ENCODE data around the gene HLA-E.
"Not testable (repeated sequence)": the region's sequence is repeated elsewhere in the genome, so short reads cannot be mapped to it uniquely, and the experiment has no call there.

The HLA-E gene

DNA sequence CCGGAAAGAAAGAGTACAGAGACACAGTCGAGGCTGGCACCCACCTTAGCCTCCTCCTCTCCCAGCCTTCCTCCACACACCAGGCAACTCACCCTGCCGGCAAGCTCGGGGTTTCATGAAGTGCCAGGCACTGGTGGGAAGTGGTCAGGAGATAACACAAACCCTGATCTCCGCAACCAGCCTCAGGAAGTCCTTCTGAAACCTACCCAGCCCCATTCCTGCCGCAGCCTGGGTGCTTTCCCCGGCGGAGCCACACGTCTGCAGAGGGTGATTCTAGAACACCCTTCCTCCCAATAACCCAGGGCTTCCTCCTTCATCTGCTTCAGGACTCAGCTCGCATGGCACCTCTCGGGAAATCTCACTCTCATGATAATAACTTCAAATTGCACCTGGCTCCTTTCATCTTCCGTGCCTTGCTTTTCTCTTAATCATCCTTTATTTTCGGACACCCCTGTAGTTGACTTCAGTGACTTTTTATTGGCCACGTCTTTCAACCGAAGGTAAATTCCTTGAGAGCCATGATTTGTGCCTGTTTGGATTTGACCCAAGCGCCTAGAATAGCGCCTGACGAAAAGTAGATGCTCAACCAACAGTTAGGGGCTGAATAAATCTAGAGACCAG lies 8.7 kb upstream of the HLA-E start:
- in situ Hi-C loops (cut with HindIII; ENCODE audit: low sequenced_read_pairs): no loop called here

DNA sequence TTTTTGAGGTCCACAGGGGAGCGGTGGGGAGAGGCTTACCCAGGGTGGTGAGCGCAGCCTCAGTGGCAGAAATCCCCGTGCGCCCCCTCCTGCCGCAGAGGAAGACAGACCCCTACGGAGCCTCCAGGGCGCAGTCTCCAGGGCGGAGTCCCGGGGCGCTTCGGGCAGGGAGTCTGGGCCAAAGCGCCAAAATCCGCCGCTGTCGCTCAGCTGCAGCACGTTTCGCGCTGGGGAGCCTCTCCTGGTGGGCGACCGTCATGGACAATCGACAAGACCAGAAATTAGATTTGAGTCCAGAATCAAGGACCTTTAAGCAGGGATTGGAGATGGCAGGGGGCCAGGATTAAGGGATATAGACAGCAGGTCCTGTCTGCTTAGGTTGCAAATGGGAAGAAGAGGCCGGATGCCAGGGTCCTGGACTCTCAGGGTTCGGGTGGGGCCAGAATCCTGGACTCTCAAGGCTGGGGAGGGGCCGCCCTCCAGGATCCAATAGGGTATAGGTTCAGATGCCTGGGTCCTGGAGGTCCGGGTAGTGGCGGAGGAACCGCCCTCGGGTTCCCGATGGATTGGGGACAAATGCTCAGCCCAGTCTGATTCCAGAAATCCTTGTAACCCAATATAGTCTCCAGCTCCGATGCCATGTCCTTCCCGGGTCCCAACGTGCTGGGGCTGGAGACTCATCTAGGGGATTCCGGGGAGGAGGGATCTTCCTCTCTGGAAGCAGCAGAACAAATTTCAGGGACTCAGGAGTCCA lies 7.9 kb upstream of the HLA-E start:
- in situ Hi-C loops (cut with HindIII; ENCODE audit: low sequenced_read_pairs): no loop called here

DNA sequence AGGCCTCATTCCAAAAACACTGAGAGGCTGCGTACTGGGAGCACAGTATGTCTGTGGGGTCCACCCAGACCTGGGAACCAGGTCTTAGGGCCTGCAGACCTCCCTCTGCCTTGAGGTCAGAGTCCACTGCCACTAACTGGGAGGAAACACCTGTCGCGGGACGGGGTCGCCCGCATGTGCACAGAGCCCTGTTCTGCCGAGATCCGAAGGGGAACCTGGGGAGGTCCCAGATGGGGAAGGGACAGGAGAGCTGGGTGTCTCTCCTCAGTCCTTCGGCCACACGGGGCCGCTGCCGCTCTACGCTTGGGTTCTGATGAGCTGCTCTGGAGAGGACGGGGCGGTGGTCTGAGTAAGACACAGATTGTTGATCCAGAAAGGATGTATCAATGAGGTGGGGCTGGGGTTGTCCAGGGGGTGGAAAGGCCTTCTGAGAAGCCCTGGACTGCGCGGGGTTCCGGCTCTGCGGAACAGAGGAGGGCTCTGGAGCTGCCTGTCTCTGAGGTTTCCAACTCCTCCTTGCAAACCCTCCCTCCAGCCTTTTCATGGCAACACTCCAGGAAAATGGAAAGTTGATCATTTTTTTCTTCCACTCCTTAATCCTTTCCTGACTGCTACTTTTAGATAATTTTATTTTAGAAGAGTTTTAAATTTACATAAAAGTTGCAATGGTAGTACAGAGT lies 7.2 kb upstream of the HLA-E start:
- in situ Hi-C loops (cut with HindIII; ENCODE audit: low sequenced_read_pairs): not testable (repeated sequence)

DNA sequence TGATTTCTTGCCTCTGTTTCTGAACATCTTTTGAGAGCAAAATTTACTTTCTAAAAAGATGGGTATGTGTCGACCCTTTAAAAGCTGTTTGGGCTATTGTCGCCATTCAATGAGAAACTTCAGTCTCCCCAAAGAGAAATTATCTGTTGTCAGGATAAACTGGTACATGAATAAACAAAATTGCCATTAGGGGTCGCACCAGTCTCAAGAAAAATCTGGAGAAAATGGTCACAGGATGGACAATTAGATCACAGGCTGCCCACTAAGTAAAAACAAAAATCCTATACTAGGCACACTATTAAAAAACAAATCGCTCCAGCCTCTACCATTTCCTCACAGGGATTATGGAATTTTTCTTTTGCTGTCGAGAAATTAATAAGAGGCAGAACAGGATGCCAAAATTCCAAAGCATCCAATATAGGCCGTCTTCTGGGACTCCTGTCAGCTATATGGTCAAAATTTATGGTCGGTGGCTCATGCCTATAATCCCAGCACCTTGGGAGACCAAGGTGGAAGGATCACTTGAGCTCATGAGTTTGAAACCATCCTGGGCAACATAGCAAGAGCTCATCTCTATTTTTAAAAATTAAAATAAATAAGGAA lies 5.5 kb upstream of the HLA-E start:
- in situ Hi-C loops (cut with HindIII; ENCODE audit: low sequenced_read_pairs): no loop called here

DNA sequence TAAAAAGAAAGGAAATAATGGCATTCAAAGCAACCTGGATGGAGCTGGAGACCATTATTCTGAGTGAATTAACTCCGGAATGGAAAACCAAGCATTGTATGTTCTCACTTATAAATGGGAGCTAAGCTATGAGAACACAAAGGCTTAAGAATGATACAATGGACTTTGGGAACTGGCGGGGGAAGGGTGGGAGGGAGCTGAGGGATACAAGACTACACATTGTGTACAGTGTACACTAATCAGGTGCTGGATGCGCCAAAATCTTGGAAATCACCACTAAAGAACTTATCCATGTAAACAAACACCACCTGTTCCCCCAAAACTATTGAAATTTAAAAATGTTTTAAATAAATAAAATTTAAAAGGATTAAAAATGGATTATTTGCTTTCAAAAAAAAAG lies 4.1 kb upstream of the HLA-E start:
- in situ Hi-C loops (cut with HindIII; ENCODE audit: low sequenced_read_pairs): no loop called here

DNA sequence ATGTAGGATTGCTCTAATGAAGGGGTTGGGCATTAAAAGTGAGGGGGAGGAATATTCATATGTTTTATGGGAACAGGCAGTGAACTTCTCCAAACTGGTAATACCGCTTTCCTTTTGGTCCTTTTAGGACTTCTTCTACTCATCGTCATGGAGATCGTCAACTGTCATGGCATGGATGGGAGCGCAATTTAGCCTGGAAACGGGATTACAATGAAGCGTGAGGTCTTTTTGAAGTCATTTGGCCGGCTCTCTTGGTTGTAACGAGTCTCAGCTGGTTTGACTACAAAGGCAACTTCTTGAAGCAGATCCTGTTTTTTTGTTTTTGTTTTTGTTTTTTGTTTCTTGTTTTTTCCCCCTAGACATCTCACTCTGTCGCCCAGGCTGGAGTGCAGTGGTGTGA lies 1.4 kb upstream of the HLA-E start:
- in situ Hi-C loops (cut with HindIII; ENCODE audit: low sequenced_read_pairs): no loop called here

DNA sequence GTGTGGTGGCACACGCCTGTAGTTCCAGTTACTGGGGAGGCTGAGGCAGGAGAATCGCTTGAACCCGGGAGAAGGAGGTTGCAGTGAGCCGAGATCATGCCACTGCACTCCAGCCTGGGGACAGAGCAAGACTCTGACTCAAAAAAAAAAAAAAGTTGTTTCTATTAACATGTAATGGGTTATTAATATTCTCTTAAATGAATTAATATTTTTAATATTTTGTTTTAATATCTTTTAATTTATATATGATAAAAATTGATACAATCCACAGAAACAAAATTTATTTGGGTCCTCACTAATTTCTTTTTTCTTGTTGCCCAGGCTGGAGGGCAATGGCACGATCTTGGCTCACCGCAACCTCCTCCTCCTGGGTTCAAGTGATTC lies 620 bp upstream of the HLA-E start:
- in situ Hi-C loops (cut with HindIII; ENCODE audit: low sequenced_read_pairs): not testable (repeated sequence)

DNA sequence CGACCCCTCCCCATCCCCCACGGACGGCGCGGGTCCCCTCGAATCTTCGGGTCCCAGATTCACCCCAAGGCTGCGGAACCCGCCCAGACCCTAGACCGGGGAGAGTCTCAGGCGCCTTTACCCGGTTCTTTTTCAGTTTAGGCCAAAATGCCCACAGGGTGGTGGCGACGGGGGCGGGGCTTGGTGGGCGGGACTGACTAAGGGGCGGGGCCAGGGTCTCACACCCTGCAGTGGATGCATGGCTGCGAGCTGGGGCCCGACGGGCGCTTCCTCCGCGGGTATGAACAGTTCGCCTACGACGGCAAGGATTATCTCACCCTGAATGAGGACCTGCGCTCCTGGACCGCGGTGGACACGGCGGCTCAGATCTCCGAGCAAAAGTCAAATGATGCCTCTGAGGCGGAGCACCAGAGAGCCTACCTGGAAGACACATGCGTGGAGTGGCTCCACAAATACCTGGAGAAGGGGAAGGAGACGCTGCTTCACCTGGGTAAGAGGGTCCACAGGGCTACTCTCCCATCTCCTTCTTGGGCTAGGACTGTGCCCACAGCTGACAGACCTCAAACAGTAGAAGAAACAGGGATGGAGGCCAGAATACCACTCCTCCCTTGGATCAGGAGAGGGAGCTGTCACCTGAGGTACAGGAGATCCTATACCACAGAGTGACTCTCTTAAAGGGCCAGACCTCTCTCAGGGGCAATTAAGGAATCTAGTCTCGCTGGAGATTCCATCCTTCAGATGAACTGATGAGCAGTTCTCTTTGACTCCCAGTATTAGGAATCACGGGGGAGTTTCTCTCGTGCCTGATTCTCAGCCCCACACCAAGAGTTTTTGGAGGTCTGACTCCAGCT lies 942 bp downstream of the HLA-E start:
- in situ Hi-C loops (cut with HindIII; ENCODE audit: low sequenced_read_pairs): no loop called here

DNA sequence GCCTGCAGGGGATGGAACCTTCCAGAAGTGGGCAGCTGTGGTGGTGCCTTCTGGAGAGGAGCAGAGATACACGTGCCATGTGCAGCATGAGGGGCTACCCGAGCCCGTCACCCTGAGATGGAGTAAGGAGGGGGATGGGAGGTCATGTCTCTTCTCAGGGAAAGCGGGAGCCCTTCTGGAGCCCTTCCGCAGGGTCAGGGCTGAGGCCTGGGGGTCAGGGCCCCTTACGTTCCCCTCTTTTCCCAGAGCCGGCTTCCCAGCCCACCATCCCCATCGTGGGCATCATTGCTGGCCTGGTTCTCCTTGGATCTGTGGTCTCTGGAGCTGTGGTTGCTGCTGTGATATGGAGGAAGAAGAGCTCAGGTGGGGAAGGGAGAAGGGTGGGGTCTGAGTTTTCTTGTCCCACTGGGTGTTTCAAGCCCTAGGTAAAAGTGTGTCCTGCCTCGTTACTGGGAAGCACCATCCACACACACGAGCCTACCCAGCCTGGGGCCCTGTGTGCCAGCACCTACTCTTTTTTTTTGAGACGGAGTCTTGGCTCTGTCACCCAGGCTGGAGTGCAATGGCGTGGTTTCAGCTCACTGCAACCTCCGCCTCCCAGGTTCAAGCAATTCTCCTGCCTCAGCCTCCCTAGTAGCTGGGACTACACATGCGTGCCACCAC lies 2.1 kb downstream of the HLA-E start:
- in situ Hi-C loops (cut with HindIII; ENCODE audit: low sequenced_read_pairs): not testable (repeated sequence)

DNA sequence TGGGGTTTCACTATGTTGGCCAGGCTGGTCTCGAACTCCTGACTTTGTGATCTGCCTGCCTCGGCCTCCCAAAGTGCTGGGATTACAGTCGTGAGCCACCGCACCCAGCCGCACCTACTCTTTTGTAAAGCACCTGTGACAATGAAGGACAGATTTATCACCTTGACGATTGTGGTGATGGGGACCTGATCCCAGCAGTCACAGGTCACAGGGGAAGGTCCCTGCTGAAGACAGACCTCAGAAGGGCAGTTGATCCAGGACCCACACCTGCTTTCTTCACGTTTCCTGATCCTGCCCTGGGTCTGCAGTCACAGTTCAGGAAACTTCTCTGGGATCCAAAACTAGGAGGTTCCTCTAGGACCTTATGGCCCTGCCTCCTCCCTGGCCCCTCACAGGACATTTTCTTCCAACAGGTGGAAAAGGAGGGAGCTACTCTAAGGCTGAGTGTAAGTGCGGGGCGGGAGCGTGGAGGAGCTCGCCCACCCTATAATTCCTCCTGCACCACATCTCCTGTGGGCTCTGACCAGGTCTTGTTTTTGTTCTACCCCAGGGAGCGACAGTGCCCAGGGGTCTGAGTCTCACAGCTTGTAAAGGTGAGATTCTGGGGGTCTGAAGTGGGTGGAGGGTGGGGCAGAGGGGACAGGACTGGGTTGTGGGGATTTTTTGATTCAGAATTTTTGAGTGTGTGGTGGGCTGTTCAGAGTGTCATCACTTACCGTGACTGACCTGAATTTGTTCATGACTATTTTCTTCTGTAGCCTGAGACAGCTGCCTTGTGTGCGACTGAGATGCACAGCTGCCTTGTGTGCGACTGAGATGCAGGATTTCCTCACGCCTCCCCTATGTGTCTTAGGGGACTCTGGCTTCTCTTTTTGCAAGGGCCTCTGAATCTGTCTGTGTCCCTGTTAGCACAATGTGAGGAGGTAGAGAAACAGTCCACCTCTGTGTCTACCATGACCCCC lies 3.0 kb downstream of the HLA-E start:
- in situ Hi-C loops (cut with HindIII; ENCODE audit: low sequenced_read_pairs): no loop called here

DNA sequence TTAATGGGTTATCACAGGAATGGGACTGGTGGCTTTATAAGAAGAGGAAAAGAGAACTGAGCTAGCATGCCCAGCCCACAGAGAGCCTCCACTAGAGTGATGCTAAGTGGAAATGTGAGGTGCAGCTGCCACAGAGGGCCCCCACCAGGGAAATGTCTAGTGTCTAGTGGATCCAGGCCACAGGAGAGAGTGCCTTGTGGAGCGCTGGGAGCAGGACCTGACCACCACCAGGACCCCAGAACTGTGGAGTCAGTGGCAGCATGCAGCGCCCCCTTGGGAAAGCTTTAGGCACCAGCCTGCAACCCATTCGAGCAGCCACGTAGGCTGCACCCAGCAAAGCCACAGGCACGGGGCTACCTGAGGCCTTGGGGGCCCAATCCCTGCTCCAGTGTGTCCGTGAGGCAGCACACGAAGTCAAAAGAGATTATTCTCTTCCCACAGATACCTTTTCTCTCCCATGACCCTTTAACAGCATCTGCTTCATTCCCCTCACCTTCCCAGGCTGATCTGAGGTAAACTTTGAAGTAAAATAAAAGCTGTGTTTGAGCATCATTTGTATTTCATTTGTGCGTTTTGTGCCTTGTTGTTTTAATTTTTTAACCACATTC lies 4.4 kb downstream of the HLA-E start:
- in situ Hi-C loops (cut with HindIII; ENCODE audit: low sequenced_read_pairs): no loop called here

DNA sequence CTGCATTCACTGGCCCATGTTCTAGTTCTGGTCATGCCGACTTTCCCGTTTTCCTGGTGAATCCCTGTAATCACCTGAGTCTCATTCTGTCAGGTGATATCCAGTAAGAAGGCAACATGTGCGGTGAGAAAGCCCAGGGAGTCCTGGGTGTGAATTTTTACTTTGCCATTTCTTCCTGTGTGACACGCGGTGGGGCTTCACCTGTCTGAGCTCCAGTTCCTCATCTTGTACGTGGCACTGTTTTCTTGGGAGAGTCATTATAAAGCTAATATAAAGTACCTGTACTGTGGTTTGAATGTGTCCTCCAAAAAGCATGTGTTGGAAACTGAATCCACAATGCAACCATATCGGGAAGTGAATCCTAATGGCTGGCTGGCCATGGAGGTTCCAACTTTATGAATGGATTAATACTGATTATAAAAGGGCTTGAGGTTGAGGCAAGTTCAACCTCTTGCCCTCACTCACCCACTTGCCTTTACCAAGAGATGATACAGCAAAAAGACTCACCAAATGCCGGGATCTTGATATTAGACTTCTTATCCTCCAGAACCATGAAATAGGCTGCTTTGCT lies 5.1 kb downstream of the HLA-E start:
- in situ Hi-C loops (cut with HindIII; ENCODE audit: low sequenced_read_pairs): no loop called here

DNA sequence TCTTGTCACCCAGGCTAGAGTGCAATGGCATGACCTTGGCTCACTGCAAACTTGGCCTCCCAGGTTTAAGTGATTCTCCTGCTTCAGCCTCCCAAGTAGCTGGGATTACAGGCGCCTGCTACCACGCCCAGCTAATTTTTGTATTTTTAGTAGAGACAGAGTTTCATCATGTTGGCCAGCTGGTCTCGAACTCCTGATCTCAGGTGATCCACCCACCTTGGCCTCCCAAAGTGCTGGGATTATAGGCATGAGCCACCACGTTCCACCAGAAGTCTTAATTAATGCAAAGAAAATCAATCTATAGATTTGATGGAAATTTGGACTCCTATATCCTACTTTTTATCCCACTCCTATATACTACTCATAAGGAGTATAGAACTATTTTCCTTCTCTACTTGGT lies 5.8 kb downstream of the HLA-E start:
- in situ Hi-C loops (cut with HindIII; ENCODE audit: low sequenced_read_pairs): not testable (repeated sequence)

DNA sequence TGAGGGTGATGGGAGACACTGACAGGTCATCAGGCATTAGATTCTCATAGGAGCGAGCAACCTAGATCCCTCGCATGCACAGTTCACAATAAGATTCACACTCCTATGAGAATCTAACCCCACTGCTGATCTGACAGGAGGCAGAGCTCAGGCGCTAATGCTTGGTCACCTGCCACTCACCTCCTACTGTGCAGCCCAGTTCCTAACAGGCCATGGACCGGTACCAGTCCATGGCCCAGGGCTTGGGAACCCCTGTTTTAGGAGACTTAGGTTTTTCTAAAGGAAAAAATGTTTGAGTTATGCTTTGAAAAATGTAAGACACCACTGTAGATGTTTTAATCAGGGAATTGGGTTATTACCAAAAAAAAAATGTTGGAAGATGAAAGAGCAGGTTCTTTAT lies 6.7 kb downstream of the HLA-E start:
- in situ Hi-C loops (cut with HindIII; ENCODE audit: low sequenced_read_pairs): no loop called here

DNA sequence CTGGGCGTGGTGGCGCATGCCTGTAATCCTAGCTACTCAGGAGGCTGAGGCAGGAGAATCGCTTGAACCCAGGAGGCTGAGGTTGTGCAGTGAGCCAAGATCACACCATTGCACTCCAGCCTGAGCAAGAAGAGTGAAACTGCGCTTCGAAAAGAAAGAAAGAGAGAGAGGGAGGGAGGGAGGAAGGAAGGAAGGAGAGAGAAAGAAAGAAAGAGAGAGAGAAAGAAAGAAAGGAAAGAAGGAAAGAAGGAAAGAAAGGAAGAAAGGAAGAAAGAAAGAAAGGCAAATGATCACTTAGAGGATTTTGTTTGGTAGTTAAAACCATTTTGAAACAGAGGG lies 7.9 kb downstream of the HLA-E start:
- in situ Hi-C loops (cut with HindIII; ENCODE audit: low sequenced_read_pairs): not testable (repeated sequence)

DNA sequence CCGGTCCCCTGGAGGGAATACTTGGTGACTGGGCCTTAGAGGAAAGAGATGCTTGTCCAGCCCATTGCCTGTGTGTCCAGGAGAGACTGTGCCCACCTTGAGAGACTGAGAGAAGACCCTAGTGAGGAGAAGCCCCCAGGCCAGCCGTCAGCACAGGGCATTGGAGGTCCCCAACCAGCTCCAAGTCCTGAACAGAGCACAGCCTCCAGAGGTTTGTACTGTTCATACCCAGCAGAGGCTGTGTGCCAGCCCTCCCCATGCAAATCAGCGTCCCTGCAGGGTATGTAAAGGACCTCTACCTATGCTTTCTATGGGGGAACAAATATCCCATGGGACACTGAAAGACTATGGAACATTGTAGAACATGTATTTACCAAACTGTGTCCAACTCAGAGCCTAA lies 8.4 kb downstream of the HLA-E start:
- in situ Hi-C loops (cut with HindIII; ENCODE audit: low sequenced_read_pairs): no loop called here

DNA sequence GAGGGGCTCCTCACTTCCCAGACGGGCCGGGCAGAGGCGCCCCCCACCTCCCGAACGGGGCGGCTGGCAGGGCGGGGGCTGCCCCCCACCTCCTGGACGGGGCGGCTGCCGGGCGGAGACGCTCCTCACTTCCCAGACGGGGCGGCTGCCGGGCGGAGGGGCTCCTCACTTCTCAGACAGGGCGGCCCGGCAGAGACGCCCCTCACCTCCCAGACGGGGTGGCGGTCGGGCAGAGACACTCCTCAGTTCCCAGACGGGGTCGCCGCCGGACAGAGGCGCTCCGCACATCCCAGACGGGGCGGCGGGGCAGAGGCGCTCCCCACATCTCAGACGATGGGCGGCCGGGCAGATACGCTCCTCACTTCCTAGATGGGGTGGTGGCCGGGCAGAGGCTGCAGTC lies 9.4 kb downstream of the HLA-E start:
- in situ Hi-C loops (cut with HindIII; ENCODE audit: low sequenced_read_pairs): not testable (repeated sequence)
